HUES6 (cell line): Measurements from ENCODE around the gene PPIB.
A peak's percentile ranks its signal among the peaks of the same experiment; 100 is the strongest.

Experiments used
- H3K27ac ChIP-seq: 2 replicates; pipeline ENCODE4 v1.7.0; 2013; ENCODE audit warnings: low read depth, mild to moderate bottlenecking, low read length, inconsistent platforms
- H3K27me3 ChIP-seq: 2 replicates; pipeline ENCODE4 v1.6.1; 2013; ENCODE audit warnings: low read length; ENCODE audit not compliant: control insufficient read depth, insufficient read depth
- H3K36me3 ChIP-seq: 2 replicates; pipeline ENCODE4 v1.6.1; 2013; ENCODE audit warnings: low read length; ENCODE audit not compliant: control insufficient read depth, insufficient read depth
- H3K4me1 ChIP-seq: 2 replicates; pipeline ENCODE4 v1.6.1; 2013; ENCODE audit warnings: low read length; ENCODE audit not compliant: control insufficient read depth, insufficient read depth
- H3K4me3 ChIP-seq: 2 replicates; pipeline ENCODE4 v1.5.1; 2013; ENCODE audit warnings: low read depth, low read length
- H3K9ac ChIP-seq: one replicate; pipeline ENCODE4 v1.6.1; 2013; ENCODE audit warnings: mild to moderate bottlenecking, low read length
- H3K9me3 ChIP-seq: 2 replicates; pipeline ENCODE4 v1.6.1; 2013; ENCODE audit warnings: low read depth, low read length; ENCODE audit not compliant: control insufficient read depth, insufficient read depth

The PPIB gene

GRCh38 chr15:64162869-64163658 lies at the start of gene PPIB:
TSS of gene PPIB (minus strand) at chr15:64163022. CDS start at chr15:64162986, 36 bp downstream.
- peak within 1 kb of the TSS; percentile 98 for H3K4me3 ChIP-seq
- no peaks in the 10 kb centered on the region for H3K9me3 ChIP-seq
- H3K27ac ChIP-seq: peak within 1 kb of the TSS; percentile 91
- peaks cover 15% of the 10 kb centered on the region for H3K4me1 ChIP-seq
- H3K27me3 ChIP-seq: no peaks in the 10 kb centered on the region
- peaks cover 36% of the 10 kb centered on the region for H3K36me3 ChIP-seq
- peak within 1 kb of the TSS; percentile 99 for H3K9ac ChIP-seq

- no peaks in the 10 kb centered on the region for H3K9me3 ChIP-seq
- H3K4me3 ChIP-seq: no peak overlapping the region
- H3K36me3 ChIP-seq: peaks cover 16% of the 10 kb centered on the region
- H3K27ac ChIP-seq: no peak overlapping the region
- H3K9ac ChIP-seq: no peak overlapping the region
- H3K27me3 ChIP-seq: no peaks in the 10 kb centered on the region
- H3K4me1 ChIP-seq: no peaks in the 10 kb centered on the region
These were observed 48.9 kb upstream of the PPIB start for GRCh38 chr15:64211696-64212095.

- Histone ChIP-seq H3K27ac (no peak overlapping the region), H3K9me3 (no peaks in the 10 kb centered on the region), H3K9ac (no peak overlapping the region), H3K36me3 (peaks cover 16% of the 10 kb centered on the region), H3K4me1 (no peaks in the 10 kb centered on the region), H3K4me3 (no peak overlapping the region), H3K27me3 (no peaks in the 10 kb centered on the region)
These were observed 47.5 kb upstream of the PPIB start for GRCh38 chr15:64210371-64210770.

GRCh38 chr15:64209680-64210334 lies 47.0 kb upstream of the PPIB start:
- Histone ChIP-seq H3K4me3 (no peak overlapping the region), H3K36me3 (peaks cover 16% of the 10 kb centered on the region), H3K9me3 (no peaks in the 10 kb centered on the region), H3K9ac (no peak overlapping the region), H3K4me1 (no peaks in the 10 kb centered on the region), H3K27ac (no peak overlapping the region), H3K27me3 (no peaks in the 10 kb centered on the region)

- H3K9me3 ChIP-seq: no peaks in the 10 kb centered on the region
- no peaks in the 10 kb centered on the region for H3K4me1 ChIP-seq
- H3K27me3 ChIP-seq: no peaks in the 10 kb centered on the region
- H3K36me3 ChIP-seq: peaks cover 28% of the 10 kb centered on the region
- H3K27ac ChIP-seq: no peak overlapping the region
- H3K4me3 ChIP-seq: no peak overlapping the region
- H3K9ac ChIP-seq: no peak overlapping the region
These were observed 42.4 kb upstream of the PPIB start for GRCh38 chr15:64205202-64205601.

- H3K9ac ChIP-seq: no peak overlapping the region
- H3K4me3 ChIP-seq: no peak overlapping the region
- no peak overlapping the region for H3K27ac ChIP-seq
- no peaks in the 10 kb centered on the region for H3K9me3 ChIP-seq
- peaks cover 13% of the 10 kb centered on the region for H3K36me3 ChIP-seq
- H3K27me3 ChIP-seq: no peaks in the 10 kb centered on the region
- H3K4me1 ChIP-seq: no peaks in the 10 kb centered on the region
These were observed 34.6 kb upstream of the PPIB start for GRCh38 chr15:64197425-64197824.

GRCh38 chr15:64193971-64194370 lies 31.1 kb upstream of the PPIB start:
- 0 out of 2 replicates have a peak, but pooled peaks cover 3% of the 10 kb centered on the region for H3K36me3 ChIP-seq
- no peaks in the 10 kb centered on the region for H3K4me1 ChIP-seq
- no peak overlapping the region for H3K4me3 ChIP-seq
- H3K9me3 ChIP-seq: no peaks in the 10 kb centered on the region
- no peak overlapping the region for H3K9ac ChIP-seq
- H3K27me3 ChIP-seq: no peaks in the 10 kb centered on the region
- no peak overlapping the region for H3K27ac ChIP-seq

- Histone ChIP-seq H3K9ac (no peak overlapping the region), H3K36me3 (peaks cover 15% of the 10 kb centered on the region; the same call in 1 of the 2 replicates), H3K4me3 (no peak overlapping the region), H3K4me1 (no peaks in the 10 kb centered on the region), H3K27ac (no peak overlapping the region), H3K9me3 (no peaks in the 10 kb centered on the region), H3K27me3 (no peaks in the 10 kb centered on the region)
These were observed 29.4 kb upstream of the PPIB start for GRCh38 chr15:64191971-64192830.

- Histone ChIP-seq H3K27ac (no peak overlapping the region), H3K4me1 (no peaks in the 10 kb centered on the region), H3K36me3 (peaks cover 16% of the 10 kb centered on the region; the same call in 1 of the 2 replicates), H3K9ac (no peak overlapping the region), H3K9me3 (no peaks in the 10 kb centered on the region), H3K27me3 (no peaks in the 10 kb centered on the region), H3K4me3 (no peak overlapping the region)
These were observed 24.8 kb upstream of the PPIB start for GRCh38 chr15:64187396-64188191.

- Histone ChIP-seq H3K9ac (no peak overlapping the region), H3K27ac (no peak overlapping the region)
These were observed 22.5 kb upstream of the PPIB start for GRCh38 chr15:64185146-64185911.

More at GRCh38 chr15:64185146-64185911, 22.5 kb upstream of the PPIB start:
- no peaks in the 10 kb centered on the region for H3K4me1 ChIP-seq
- peaks cover 22% of the 10 kb centered on the region; the same call in 1 of the 2 replicates for H3K36me3 ChIP-seq
- no peaks in the 10 kb centered on the region for H3K27me3 ChIP-seq
- H3K9me3 ChIP-seq: no peaks in the 10 kb centered on the region
- no peak overlapping the region for H3K4me3 ChIP-seq
